Renal pelvis (tissue), 4 donors: ENCODE measurements around the gene CIROP. TPM values are rescaled to one million over a fixed set of nuclear protein-coding genes. Genes with fewer than 3 reads are reported as not detected.

ENCODE experiments used
- DNase-seq: peaks from one replicate; pipeline ENCODE4 v3.0.0-alpha.2; 2013
- polyA plus RNA-seq, 3 donors: library from polyadenylated mRNA; unstranded; fragments of 120-200 nt; gene quantifications; one replicate each; pipeline ENCODE4 v1.2.1, GENCODE V29; 2013; ENCODE audit not compliant: insufficient read length in 3 of 3

The CIROP gene
- polyA plus RNA-seq, 3 donors, result 0.06 to 0.18 TPM; not detected in 1

- DNase-seq, result no peak
These were observed 26.7 kb upstream of the CIROP start for GRCh38 chr14:23131482-23131881.

GRCh38 chr14:23130871-23131270 is 26.1 kb upstream of the CIROP start:
- DNase-seq, result no peak

GRCh38 chr14:23129759-23130316 is 25.0 kb upstream of the CIROP start:
- no peak for DNase-seq

- no peak for DNase-seq
These were observed 24.4 kb upstream of the CIROP start for GRCh38 chr14:23128969-23129758.

- no peak for DNase-seq
These were observed 23.1 kb upstream of the CIROP start for GRCh38 chr14:23127861-23128260.

GRCh38 chr14:23126548-23127278 is 21.9 kb upstream of the CIROP start:
- DNase-seq, result no peak

- no peak for DNase-seq
These were observed 21.2 kb upstream of the CIROP start for GRCh38 chr14:23125933-23126524.

- no peak for DNase-seq
These were observed 20.2 kb upstream of the CIROP start for GRCh38 chr14:23125011-23125410.

- DNase-seq, result no peak
These were observed 19.7 kb upstream of the CIROP start for GRCh38 chr14:23124337-23124954.

- DNase-seq, result no peak
These were observed 18.6 kb upstream of the CIROP start for GRCh38 chr14:23123419-23123818.

GRCh38 chr14:23122086-23122485 is 17.3 kb upstream of the CIROP start:
- no peak for DNase-seq

GRCh38 chr14:23121361-23121771 is 16.6 kb upstream of the CIROP start:
- peak; percentile 83 for DNase-seq

GRCh38 chr14:23120541-23121251 is 15.9 kb upstream of the CIROP start:
- peak; percentile 88 for DNase-seq

- DNase-seq, result no peak
These were observed 14.9 kb upstream of the CIROP start for GRCh38 chr14:23119363-23120327.

- no peak for DNase-seq
These were observed 13.9 kb upstream of the CIROP start, which contains the start of gene CEBPE for GRCh38 chr14:23118506-23119362. TSS of gene CEBPE (minus strand) at chr14:23119255. CDS start at chr14:23119091, 164 bp downstream.

GRCh38 chr14:23117371-23118020 is 12.7 kb upstream of the CIROP start:
- DNase-seq, result no peak

- DNase-seq, result no peak
These were observed 11.1 kb upstream of the CIROP start for GRCh38 chr14:23115918-23116317.

GRCh38 chr14:23115039-23115731 is 10.4 kb upstream of the CIROP start:
- DNase-seq, result no peak
